NCI-H446 treated with DMSO at 0.1 percent for 48 hours (cell line): ENCODE data around the gene AGPAT2.

ENCODE experiments used
- DNase-seq: peaks from one replicate; lab custom pipeline; 2025; lab: John Stamatoyannopoulos, UW

AGPAT2 gene

GRCh38 chr9:136686794-136687711, at the start of gene AGPAT2:
TSS of gene AGPAT2 (minus strand) at chr9:136687457. CDS start at chr9:136687357, 100 bp downstream.
- DNase-seq = no peak

DNA sequence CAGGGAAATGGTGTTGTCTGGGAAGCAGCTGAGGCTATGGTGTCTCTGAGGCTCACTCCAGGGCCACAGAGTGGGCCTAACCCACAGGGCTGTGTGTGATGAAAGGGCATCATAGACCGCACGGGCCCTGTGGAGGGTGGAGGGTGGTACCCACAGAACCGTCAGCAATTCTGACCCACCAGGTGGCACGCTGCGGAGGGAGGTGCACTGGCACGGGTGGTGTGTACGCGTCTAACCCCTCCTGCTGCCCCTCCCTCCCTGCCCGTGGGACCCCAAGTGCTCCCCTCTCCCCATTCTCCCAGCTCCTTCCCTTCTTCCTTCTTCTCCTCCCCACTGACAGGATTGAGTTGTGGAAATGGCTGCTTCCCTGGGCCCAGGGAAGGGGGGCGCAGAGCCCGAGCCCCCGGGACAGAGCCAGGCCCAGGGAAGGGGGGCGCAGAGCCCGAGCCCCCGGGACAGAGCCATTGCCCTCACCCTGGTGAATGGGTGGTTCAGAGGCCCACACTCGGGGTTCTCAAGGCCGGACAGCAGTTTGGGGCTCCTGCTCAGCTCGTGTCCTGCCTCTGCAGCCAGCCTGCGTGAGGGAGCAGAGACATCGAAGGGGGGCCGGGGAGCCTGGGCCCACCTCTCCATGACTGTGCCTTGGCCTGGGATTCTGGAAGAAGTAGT, 48.7 kb upstream of the AGPAT2 start:
- DNase-seq = no peak

- DNase-seq = no peak
Measured at GRCh38 chr9:136734837-136735496, 47.7 kb upstream of the AGPAT2 start.

DNA sequence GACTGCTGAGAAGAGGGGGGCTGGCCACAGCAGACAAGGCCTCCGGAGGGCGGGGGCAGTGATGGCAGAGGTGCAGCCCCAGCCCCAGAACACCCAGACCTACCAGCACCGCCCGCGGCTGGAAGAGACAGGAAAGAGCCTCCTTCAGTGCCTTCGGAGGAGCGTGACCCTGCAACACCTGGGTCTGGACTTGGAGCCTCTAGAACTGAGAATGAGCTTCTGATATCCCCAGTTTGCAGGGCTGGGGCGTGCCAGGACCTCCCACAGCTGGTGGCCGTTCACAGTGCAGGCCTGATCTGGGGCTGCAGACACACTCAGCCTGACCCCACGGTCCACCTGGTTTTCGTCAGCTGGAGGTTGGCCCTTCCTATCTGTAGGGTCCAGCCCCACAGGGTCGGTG, 46.4 kb upstream of the AGPAT2 start:
- DNase-seq = no peak

GRCh38 chr9:136732444-136733178, 45.4 kb upstream of the AGPAT2 start:
- no peak for DNase-seq

DNA sequence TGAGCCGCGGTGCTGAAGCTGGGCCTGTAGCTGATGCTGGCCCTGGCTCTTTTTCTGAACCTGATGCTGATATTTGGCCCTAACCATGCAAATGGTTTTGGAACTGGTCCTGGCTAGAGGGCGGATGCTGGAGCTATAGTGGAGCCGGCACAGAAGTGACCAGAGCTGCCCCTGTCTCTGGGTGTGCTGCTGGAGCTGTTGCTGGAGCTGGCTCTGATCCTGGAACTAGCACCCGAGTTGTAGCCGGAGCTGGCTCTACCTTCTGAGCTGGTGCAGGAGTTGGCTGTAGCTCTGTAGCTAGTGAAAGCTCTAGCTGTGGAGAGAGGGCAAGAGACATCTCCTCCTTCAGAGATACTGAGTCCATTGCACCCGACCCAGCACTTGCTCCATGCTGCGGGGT, 42.7 kb upstream of the AGPAT2 start:
- DNase-seq = no peak

- DNase-seq = no peak
Measured at GRCh38 chr9:136729144-136729543, 41.9 kb upstream of the AGPAT2 start.

- no peak for DNase-seq
Measured at GRCh38 chr9:136728548-136729123, 41.4 kb upstream of the AGPAT2 start.

- peak; percentile 29 for DNase-seq
Measured at GRCh38 chr9:136728080-136728547, 40.9 kb upstream of the AGPAT2 start.

- DNase-seq = no peak
Measured at GRCh38 chr9:136726631-136727191, 39.5 kb upstream of the AGPAT2 start.

GRCh38 chr9:136726118-136726517, 38.9 kb upstream of the AGPAT2 start:
- no peak for DNase-seq

- no peak for DNase-seq
Measured at GRCh38 chr9:136725612-136726011, 38.4 kb upstream of the AGPAT2 start.

DNA sequence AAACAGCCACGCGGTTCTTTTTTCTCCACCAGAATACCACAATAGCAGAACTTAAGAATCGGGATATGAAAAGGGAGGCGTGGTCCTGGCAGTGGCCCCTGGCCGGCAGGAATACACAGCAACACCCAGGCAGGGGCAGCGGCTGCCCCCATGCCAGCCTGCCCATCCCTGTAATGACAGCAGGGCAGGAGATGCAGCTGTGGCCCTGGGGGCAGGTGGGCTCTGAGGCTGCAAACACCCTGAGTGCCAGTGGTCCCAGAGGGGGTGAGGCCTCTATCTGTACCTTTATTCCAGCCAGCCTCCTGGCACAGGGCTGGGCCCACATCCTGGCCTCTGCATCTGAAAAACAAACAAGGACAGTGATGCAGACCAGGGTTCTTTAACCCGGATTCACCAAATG, 37.5 kb upstream of the AGPAT2 start:
- no peak for DNase-seq

GRCh38 chr9:136723989-136724388, 36.7 kb upstream of the AGPAT2 start:
- no peak for DNase-seq

DNA sequence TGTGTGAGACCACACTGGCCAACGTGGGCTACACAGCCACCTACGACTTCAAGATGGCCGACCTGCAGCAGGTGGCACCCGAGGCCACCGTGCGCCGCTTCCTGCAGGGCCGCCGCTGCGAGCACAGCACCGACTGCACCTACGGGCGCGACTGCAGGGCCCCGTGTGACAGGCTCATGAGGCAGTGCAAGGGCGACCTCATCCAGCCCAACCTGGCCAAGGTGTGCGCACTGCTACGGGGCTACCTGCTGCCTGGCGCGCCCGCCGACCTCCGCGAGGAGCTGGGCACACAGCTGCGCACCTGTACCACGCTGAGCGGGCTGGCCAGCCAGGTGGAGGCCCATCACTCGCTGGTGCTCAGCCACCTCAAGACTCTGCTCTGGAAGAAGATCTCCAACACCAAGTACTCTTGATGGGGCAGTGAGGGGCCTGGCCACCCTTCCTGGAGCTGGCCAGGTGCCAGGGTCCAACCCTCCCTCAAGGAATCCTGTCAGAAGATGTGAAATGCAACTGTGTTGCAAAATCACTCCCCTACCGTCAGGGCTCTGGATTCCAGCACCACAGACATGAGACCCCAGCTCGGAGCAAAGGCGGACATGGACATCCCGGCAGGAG, 36.2 kb upstream of the AGPAT2 start:
- DNase-seq = no peak

DNA sequence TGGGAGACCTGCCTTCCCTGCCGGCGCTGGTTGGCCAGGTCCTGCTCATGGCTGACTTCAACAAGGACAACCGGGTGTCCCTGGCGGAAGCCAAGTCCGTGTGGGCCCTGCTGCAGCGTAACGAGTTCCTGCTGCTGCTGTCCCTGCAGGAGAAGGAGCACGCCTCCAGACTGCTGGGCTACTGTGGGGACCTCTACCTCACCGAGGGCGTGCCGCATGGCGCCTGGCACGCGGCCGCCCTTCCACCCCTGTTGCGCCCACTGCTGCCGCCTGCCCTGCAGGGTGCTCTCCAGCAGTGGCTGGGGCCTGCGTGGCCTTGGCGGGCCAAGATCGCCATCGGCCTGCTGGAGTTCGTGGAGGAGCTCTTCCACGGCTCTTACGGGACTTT, 35.7 kb upstream of the AGPAT2 start:
- DNase-seq = no peak

DNA sequence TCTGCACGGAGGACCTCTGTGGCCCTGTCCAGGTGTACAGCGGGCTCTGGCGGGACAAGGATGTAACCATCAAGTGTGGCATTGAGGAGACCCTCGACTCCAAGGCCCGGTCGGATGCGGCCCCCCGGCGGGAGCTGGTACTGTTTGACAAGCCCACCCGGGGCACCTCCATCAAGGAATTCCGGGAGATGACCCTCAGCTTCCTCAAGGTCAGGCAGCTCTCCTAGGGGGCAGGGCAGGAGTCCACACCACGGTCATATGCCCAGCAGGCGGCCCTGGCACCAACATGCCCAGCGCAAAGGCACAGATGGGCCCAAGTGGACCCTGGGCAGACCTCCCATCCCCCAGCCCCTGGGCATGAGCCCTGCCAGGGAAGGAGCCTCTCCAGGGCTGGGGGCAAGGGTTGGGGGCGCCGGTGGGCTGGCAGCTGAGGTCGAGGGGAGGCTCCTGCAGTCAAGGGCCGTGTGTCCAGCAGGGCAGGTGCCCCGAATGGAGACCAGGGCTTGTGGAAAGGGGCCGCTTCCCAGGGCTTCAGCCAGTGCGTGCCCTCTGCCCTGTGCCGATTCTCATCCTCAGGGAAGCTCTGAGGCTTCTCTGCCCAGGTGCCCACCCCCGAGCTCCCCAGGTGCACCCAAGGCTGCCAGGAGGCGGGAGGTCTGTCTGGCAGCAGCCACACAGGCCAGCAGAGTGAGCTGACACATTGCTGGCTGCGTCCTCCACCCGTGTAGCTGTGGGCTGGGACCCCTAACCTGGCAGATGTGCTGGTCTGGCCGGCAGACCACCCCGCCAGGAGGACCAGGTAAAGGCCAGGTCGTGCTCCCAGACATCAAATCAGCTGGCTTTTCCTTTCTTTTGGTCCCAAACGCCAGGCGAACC, 35.1 kb upstream of the AGPAT2 start:
- no peak for DNase-seq

DNA sequence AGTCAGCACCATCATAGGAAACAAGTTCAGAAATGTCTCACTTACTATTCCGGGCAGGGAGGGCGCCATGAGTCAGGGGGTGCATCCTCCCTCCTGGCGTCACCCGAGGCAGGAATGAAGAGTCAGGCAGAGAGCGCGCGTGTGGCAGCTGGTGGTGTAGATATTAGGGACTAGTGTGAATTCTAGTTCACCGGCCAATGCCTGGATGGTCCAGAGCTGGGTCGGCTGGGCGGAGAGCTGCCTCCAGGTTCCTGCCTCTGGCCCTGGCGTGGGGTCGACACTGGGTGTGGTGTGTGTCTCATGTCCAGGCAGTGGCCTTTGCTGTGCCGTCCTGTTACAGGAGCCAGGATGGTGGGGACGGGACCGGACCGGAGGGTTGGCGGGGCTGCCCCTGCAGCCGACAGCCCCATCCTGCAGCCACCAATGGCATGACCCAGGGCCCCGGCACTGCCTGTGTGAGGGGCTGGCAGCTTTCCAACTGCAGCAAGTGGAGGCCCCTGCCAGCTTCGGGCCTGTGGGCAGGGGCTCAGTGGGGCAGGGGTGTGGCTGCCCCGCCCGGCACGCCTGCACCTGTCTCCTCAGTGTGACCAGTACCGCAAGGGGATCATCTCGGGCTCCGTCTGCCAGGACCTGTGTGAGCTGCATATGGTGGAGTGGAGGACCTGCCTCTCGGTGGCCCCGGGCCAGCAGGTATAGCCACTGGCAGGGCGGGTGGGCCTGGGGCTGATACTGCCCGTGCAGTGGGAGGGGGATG, 34.3 kb upstream of the AGPAT2 start:
- DNase-seq = no peak

DNA sequence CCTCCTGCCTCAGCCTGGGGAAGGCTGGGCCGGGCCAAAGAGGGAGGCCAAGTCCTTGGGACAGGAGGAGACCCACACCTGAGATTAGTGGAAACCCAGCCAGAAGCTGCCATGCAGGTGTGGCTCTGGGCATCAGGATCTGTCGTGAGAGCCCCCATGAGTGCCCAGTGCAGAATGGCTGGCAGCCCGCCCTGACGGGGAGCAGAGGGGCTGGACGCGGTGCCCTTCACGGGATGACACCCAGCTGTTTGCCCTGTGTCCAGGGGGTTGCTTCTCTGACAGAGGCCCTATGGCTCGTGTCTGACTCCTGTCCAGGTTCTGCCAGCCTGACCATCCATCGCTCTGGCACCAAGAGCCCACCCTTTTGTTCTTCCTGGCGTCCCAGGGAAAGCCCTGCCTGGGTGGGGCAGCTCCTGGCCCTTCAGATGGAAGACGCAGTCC, 33.7 kb upstream of the AGPAT2 start:
- no peak for DNase-seq
